HepG2 (cell line): Measurements from ENCODE around the gene TIGD6. TPM values are rescaled to one million over a fixed set of nuclear protein-coding genes. Genes with fewer than 3 reads are reported as not detected.
"Not testable (repeated sequence)": the region's sequence is repeated elsewhere in the genome, so short reads cannot be mapped to it uniquely, and the experiment has no call there.

Source experiments
- ATAC-seq: fragments of 200-7000 bp; cut with Tn5 transposase; 3 replicates; pipeline ENCODE4 v1.9.1; 2020; ENCODE audit warnings: mild to moderate bottlenecking, moderate library complexity
- BruUV-seq: library from RNA; stranded (reverse); fragments of 400-500 nt; replicated peaks from 2 replicates; lab custom pipeline; 2021; lab: Mats Ljungman, UMichigan
- CTCF ChIA-PET: fragments of 300-600 bp; formaldehyde crosslinking; extraction: SDS; loops from one replicate; lab custom pipeline; 2021; ENCODE audit warnings: low total read pairs, inconsistent platforms, low intra/inter-chr PET ratio; lab: Yijun Ruan, JAX
- POLR2A ChIA-PET: fragments of 350-600 bp; sonication (Branson Sonifier 250); formaldehyde crosslinking; loops from one replicate; lab custom pipeline; 2020; ENCODE audit warnings: antibody characterized with exemption, inconsistent platforms; lab: Yijun Ruan, JAX
- DNase-seq: peaks from one replicate; pipeline ENCODE4 v3.0.0-alpha.2; 2015; ENCODE audit warnings: low spot score
- FAIRE-seq: peaks from 3 replicates; lab custom pipeline; 2011; peaks lifted over from hg19 to GRCh38; lab: Jason Lieb, UNC
- H2AFZ ChIP-seq: one replicate; pipeline ENCODE4 v1.6.1; 2011; ENCODE audit warnings: low read length, inconsistent platforms
- H3K27ac ChIP-seq: fragments of 300-600 bp; 3 replicates; pipeline ENCODE4 v1.8.0; 2011; ENCODE audit warnings: mixed run types, mild to moderate bottlenecking, mixed read lengths, low read length, inconsistent platforms; ENCODE audit not compliant: insufficient read depth; ENCODE audit errors: extremely low read length
- H3K27me3 ChIP-seq, 2 experiments: fragments of 200-600 bp in 1 of 2; 2 replicates in 1 of 2; 3 replicates in 1 of 2; pipeline versions ENCODE4 v1.6.0 to v1.8.0; 2011; ENCODE audit warnings: low read length in 2 of 2, mild to moderate bottlenecking in 2 of 2, moderate library complexity in 2 of 2, inconsistent platforms in 1 of 2; ENCODE audit not compliant: insufficient read depth in 2 of 2, control insufficient read depth in 1 of 2
- H3K36me3 ChIP-seq, 2 experiments: fragments of 200-600 bp in 1 of 2; replicated peaks in 1 of 2; 2 replicates in 1 of 2; 3 replicates in 1 of 2; pipeline versions ENCODE4 v1.5.1 to v1.8.0; 2011; ENCODE audit warnings: low read length in 2 of 2, inconsistent platforms in 1 of 2; ENCODE audit not compliant: insufficient read depth in 2 of 2, control insufficient read depth in 1 of 2
- H3K4me1 ChIP-seq: 2 replicates; pipeline ENCODE4 v1.5.1; 2012; ENCODE audit warnings: low read length, inconsistent platforms; ENCODE audit not compliant: insufficient read depth
- H3K4me2 ChIP-seq: 2 replicates; pipeline ENCODE4 v1.6.0; 2011; ENCODE audit warnings: low read depth, low read length, inconsistent platforms
- H3K4me3 ChIP-seq, 3 experiments: fragments of 200-600 bp in 1 of 3; sonication (generic), shearing (Covaris generic) in 1 of 3; replicated peaks in 1 of 3; 2 replicates each; pipeline ENCODE4 v1.5.1; 2011 to 2016; ENCODE audit warnings: low read length in 3 of 3, inconsistent platforms in 2 of 3, low read depth in 2 of 3, mild to moderate bottlenecking in 2 of 3, control low read depth in 1 of 3, mixed read lengths in 1 of 3; ENCODE audit not compliant: insufficient read depth in 1 of 3
- H3K79me2 ChIP-seq: one replicate; pipeline ENCODE4 v1.6.1; 2011; ENCODE audit warnings: low read length, inconsistent platforms; ENCODE audit not compliant: insufficient read depth
- H3K9ac ChIP-seq: 2 replicates; pipeline ENCODE4 v1.6.0; 2011; ENCODE audit warnings: mild to moderate bottlenecking, low read depth, low read length, inconsistent platforms; ENCODE audit not compliant: insufficient read depth
- H3K9me3 ChIP-seq: 2 replicates; pipeline ENCODE4 v1.5.1; 2012; ENCODE audit warnings: mild to moderate bottlenecking, low read length
- H4K20me1 ChIP-seq: 2 replicates; pipeline ENCODE4 v1.6.0; 2011; ENCODE audit warnings: inconsistent platforms, mild to moderate bottlenecking, low read length, moderate library complexity; ENCODE audit not compliant: insufficient read depth
- ZSCAN21 ChIP-seq: sonication (generic); formaldehyde crosslinking; IDR thresholded peaks from 2 replicates; pipeline ENCODE4 v1.8.0; 2022; ENCODE audit warnings: mild to moderate bottlenecking, missing genetic modification reagents, moderate library complexity, borderline replicate concordance
- WGBS: methylation state at CpG from one replicate; pipeline ENCODE4 v1.1.6; 2017; ENCODE audit warnings: low lambda C conversion rate; 5-methylcytosine and 5-hydroxymethylcytosine counted together
- in situ Hi-C: cut with HindIII; loops from 2 replicates; pipeline ENCODE4 v1.10.0; 2017; ENCODE audit warnings: low pct_unique_long_range_greater_than_20kb; ENCODE audit not compliant: extremely low pct_ligation_motif_present
- intact Hi-C: fragments of 100-400 bp; cut with micrococcal nuclease; formaldehyde crosslinking; loops from one replicate; pipeline ENCODE4 v1.10.0; 2022; ENCODE audit not compliant: unreplicated experiment
- polyA plus RNA-seq, 8 experiments: library from polyadenylated mRNA; depleted of rRNA in 3 of 8; stranded (reverse) in 7 of 8; unstranded in 1 of 8; fragments of >200 nt; fragmentation: Illumina TruSeq in 4 of 8; extraction: Trizol in 4 of 8; gene quantifications; 2 replicates each; pipeline versions ENCODE4 v1.2.1 to v1.2.3, GENCODE V29; 2011 to 2016; ENCODE audit warnings: low read depth in 4 of 8, missing spikeins in 1 of 8, mixed read lengths in 1 of 8; ENCODE audit not compliant: insufficient read depth in 1 of 8
- total RNA-seq, 5 experiments: library from RNA; depleted of rRNA; stranded (reverse); fragments of >200 nt; fragmentation: Illumina TruSeq; extraction: Trizol; gene quantifications; 2 replicates each; pipeline ENCODE4 v1.2.3, GENCODE V29; 2016; ENCODE audit warnings: low read depth in 1 of 5

The TIGD6 gene
- total and polyA plus RNA-seq, 2 of the 13 experiments (the other 11 are each of a cell fraction or from before 2014, with no cell fraction given), result 2.1 to 2.9 TPM

GRCh38 chr5:149943177-149943949 is 57.1 kb downstream of the TIGD6 start:
- DNase-seq, intact Hi-C loops, in situ Hi-C loops, POLR2A ChIA-PET, H3K9me3 ChIP-seq, BruUV-seq, H4K20me1 ChIP-seq, FAIRE-seq, H3K9ac ChIP-seq, H3K27me3 ChIP-seq, H3K36me3 ChIP-seq, H3K79me2 ChIP-seq, H3K4me3 ChIP-seq, H3K27ac ChIP-seq, H2AFZ ChIP-seq, ATAC-seq, CTCF ChIA-PET, H3K4me2 ChIP-seq: not testable (repeated sequence)
- H3K4me1 ChIP-seq, result peaks cover 52% of the 10 kb centered on the region
- 74% methylated on average over 4 of the region's 6 CpGs for WGBS
- peak; percentile 96 for TF ChIP-seq ZSCAN21 (CRISPR knock-in tag)

Other genes starting within 250 kb of the TIGD6 start
- not detected in 2 replicates for gene PDE6A, start 55.9 kb downstream of the TIGD6 start, total RNA-seq (2016; rRNA removed; fragmentation: Illumina TruSeq; extraction: Trizol)
- gene PDE6A, start 55.9 kb downstream of the TIGD6 start, polyA plus RNA-seq (2011; rRNA removed), result 0.01 TPM in 2 replicates
- 6.3 and 7.9 TPM in 2 replicates for gene SLC26A2, start 39.9 kb downstream of the TIGD6 start, total RNA-seq (2016; rRNA removed; fragmentation: Illumina TruSeq; extraction: Trizol)
- gene SLC26A2, start 39.9 kb downstream of the TIGD6 start, polyA plus RNA-seq (2011; rRNA removed), result 1.9 and 2.2 TPM in 2 replicates
- 20.0 and 23.8 TPM in 2 replicates for gene HMGXB3, start 85 bp upstream of the TIGD6 start, total RNA-seq (2016; rRNA removed; fragmentation: Illumina TruSeq; extraction: Trizol)
- 18.8 and 23.4 TPM in 2 replicates for gene HMGXB3, start 85 bp upstream of the TIGD6 start, polyA plus RNA-seq (2011; rRNA removed)
- not detected in 2 replicates for gene CSF1R, start 85.9 kb upstream of the TIGD6 start, total RNA-seq (2016; rRNA removed; fragmentation: Illumina TruSeq; extraction: Trizol)
- 0.01 TPM in 1 of 2 replicates, not detected in the other for gene CSF1R, start 85.9 kb upstream of the TIGD6 start, polyA plus RNA-seq (2011; rRNA removed)
- gene PDGFRB, start 155.2 kb upstream of the TIGD6 start, total RNA-seq (2016; rRNA removed; fragmentation: Illumina TruSeq; extraction: Trizol), result 1.5 and 4.0 TPM in 2 replicates
- 15.3 and 21.0 TPM in 2 replicates for gene PDGFRB, start 155.2 kb upstream of the TIGD6 start, polyA plus RNA-seq (2011; rRNA removed)
- gene CDX1, start 166.1 kb upstream of the TIGD6 start, total RNA-seq (2016; rRNA removed; fragmentation: Illumina TruSeq; extraction: Trizol), result not detected in 2 replicates
- 0.05 TPM in 1 of 2 replicates, not detected in the other for gene CDX1, start 166.1 kb upstream of the TIGD6 start, polyA plus RNA-seq (2011; rRNA removed)
- not detected in 2 replicates for gene SLC6A7, start 189.4 kb upstream of the TIGD6 start, total RNA-seq (2016; rRNA removed; fragmentation: Illumina TruSeq; extraction: Trizol)
- not detected in 2 replicates for gene SLC6A7, start 189.4 kb upstream of the TIGD6 start, polyA plus RNA-seq (2011; rRNA removed)